GM23338 (cell line): ENCODE data around the gene CTNND2. TPM values are rescaled to one million over a fixed set of nuclear protein-coding genes. Genes with fewer than 3 reads are reported as not detected.

Experiments used
- ATAC-seq: fragments of 200-7000 bp; cut with Tn5 transposase; 3 replicates; pipeline ENCODE4 v1.9.1; 2020
- DNase-seq: peaks from one replicate; pipeline ENCODE4 v3.0.0-alpha.2; 2015; ENCODE audit warnings: low spot score
- H2AFZ ChIP-seq: fragments of 200-600 bp; sonication (generic); 2 replicates; pipeline ENCODE4 v1.8.0; 2016; ENCODE audit warnings: antibody characterized with exemption, mild to moderate bottlenecking, moderate library complexity
- H3F3A ChIP-seq: fragments of 200-600 bp; sonication (generic); replicated peaks from 2 replicates; pipeline ENCODE4 v1.8.0; 2017; ENCODE audit warnings: antibody characterized with exemption, mixed run types, low read depth
- H3K27ac ChIP-seq: fragments of 200-600 bp; sonication (generic); 2 replicates; pipeline ENCODE4 v1.6.1; 2016; ENCODE audit warnings: low read depth
- H3K27me3 ChIP-seq: fragments of 200-600 bp; sonication (generic); 2 replicates; pipeline ENCODE4 v1.8.0; 2016; ENCODE audit warnings: mild to moderate bottlenecking, mixed run types, moderate library complexity; ENCODE audit not compliant: insufficient read depth
- H3K36me3 ChIP-seq: fragments of 200-600 bp; sonication (generic); 2 replicates; pipeline ENCODE4 v1.8.0; 2016; ENCODE audit warnings: mild to moderate bottlenecking; ENCODE audit not compliant: insufficient read depth
- H3K4me1 ChIP-seq: fragments of 200-600 bp; sonication (generic); 2 replicates; pipeline ENCODE4 v1.8.0; 2016; ENCODE audit warnings: mild to moderate bottlenecking, moderate library complexity; ENCODE audit not compliant: insufficient read depth
- H3K4me2 ChIP-seq: fragments of 200-600 bp; sonication (generic); 2 replicates; pipeline ENCODE4 v1.7.1; 2017; ENCODE audit warnings: mixed run types
- H3K4me3 ChIP-seq: fragments of 200-600 bp; sonication (generic); 2 replicates; pipeline ENCODE4 v1.6.1; 2016; ENCODE audit warnings: mixed run types
- H3K79me2 ChIP-seq: fragments of 200-600 bp; sonication (generic); replicated peaks from 2 replicates; pipeline ENCODE4 v1.8.0; 2017; ENCODE audit warnings: mild to moderate bottlenecking; ENCODE audit not compliant: insufficient read depth
- H3K9me2 ChIP-seq: fragments of 200-600 bp; sonication (generic); 2 replicates; pipeline ENCODE4 v1.8.0; 2017; ENCODE audit not compliant: insufficient read depth
- H4K20me1 ChIP-seq: fragments of 200-600 bp; sonication (generic); replicated peaks from 2 replicates; pipeline ENCODE4 v1.8.0; 2017; ENCODE audit warnings: mild to moderate bottlenecking; ENCODE audit not compliant: insufficient read depth
- H3K27ac Mint-ChIP-seq: 2 replicates; pipeline ENCODE4 v1.8.0; 2020; ENCODE audit warnings: inconsistent platforms, mild to moderate bottlenecking, moderate library complexity, mixed read lengths
- H3K27me3 Mint-ChIP-seq: 3 replicates; pipeline ENCODE4 v1.8.0; 2022; ENCODE audit warnings: low read depth, mild to moderate bottlenecking, moderate library complexity, mixed read lengths, inconsistent platforms; ENCODE audit not compliant: insufficient read depth, poor library complexity
- H3K36me3 Mint-ChIP-seq: 3 replicates; pipeline ENCODE4 v1.8.0; 2021; ENCODE audit warnings: low read depth, mild to moderate bottlenecking, inconsistent platforms, moderate library complexity, mixed read lengths
- H3K4me1 Mint-ChIP-seq: 3 replicates; pipeline ENCODE4 v1.8.0; 2020; ENCODE audit warnings: mild to moderate bottlenecking, inconsistent platforms, mixed read lengths
- H3K4me3 Mint-ChIP-seq: 3 replicates; pipeline ENCODE4 v1.8.0; 2021; ENCODE audit warnings: moderate library complexity, mild to moderate bottlenecking, inconsistent platforms, mixed read lengths
- H3K9me3 Mint-ChIP-seq: 3 replicates; pipeline ENCODE4 v1.8.0; 2020; ENCODE audit warnings: moderate library complexity, mild to moderate bottlenecking, inconsistent platforms, mixed read lengths
- CTCF ChIP-seq, 2 experiments: fragments of 200-600 bp in 1 of 2; sonication (generic) in 1 of 2; conservative IDR thresholded peaks; 2 replicates each; pipeline versions ENCODE4 v1.5.1 to v1.6.1; 2016 to 2017; ENCODE audit warnings: antibody characterized with exemption in 2 of 2, low read depth in 2 of 2, mild to moderate bottlenecking in 2 of 2, moderate library complexity in 1 of 2
- ETS1 ChIP-seq: IDR thresholded peaks from 2 replicates; pipeline ENCODE4 v1.6.1; 2016; ENCODE audit warnings: antibody characterized with exemption
- EZH2phosphoT487 ChIP-seq: fragments of 200-600 bp; sonication (generic); IDR thresholded peaks from one replicate; pipeline ENCODE4 v1.8.1; 2018; ENCODE audit warnings: antibody characterized with exemption; ENCODE audit not compliant: unreplicated experiment
- STAT1 ChIP-seq: IDR thresholded peaks from one replicate; pipeline ENCODE4 v1.6.1; 2016; ENCODE audit warnings: antibody characterized with exemption; ENCODE audit not compliant: unreplicated experiment
- polyA plus RNA-seq: library from polyadenylated mRNA; unstranded; fragments of >200 nt; fragmentation: Nextera tagmentation; extraction: Ambion mirVana; gene quantifications from 2 replicates; pipeline ENCODE4 v1.2.1, GENCODE V29; 2016
- total RNA-seq: library from RNA; depleted of rRNA; stranded (reverse); fragments of >200 nt; shearing (Covaris generic); gene quantifications from 2 replicates; pipeline ENCODE4 v1.2.3, GENCODE V29; 2014

The CTNND2 gene
- total and polyA plus RNA-seq, 2 experiments from 2014 or later: 5.1 to 7.0 TPM

DNA sequence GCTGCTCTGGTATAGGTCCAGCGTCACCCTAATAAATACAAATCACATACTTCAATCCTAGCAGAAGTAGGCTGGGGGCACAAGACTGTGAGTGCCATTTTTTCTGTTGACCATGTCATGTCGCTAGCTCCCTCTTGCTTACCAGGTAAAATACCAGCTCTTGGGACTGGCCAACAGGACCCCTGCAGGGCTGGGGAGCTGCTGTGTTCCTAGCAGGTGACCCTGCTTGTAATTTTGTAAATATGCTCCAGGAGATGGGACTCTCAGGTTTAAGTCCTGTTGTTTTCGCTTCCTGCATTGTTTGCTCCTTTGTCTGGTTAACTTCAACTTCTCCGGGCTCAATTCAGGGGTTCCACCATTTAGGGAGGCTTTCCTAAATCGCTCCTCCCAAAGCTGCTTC lies 856.6 kb downstream of the CTNND2 start (continued):
- TF ChIP-seq CTCF (conservative IDR thresholded peaks at IDR 0.05; ENCODE audit: low read depth in 2 of 2): no peak
- no peak for TF ChIP-seq ETS1

DNA sequence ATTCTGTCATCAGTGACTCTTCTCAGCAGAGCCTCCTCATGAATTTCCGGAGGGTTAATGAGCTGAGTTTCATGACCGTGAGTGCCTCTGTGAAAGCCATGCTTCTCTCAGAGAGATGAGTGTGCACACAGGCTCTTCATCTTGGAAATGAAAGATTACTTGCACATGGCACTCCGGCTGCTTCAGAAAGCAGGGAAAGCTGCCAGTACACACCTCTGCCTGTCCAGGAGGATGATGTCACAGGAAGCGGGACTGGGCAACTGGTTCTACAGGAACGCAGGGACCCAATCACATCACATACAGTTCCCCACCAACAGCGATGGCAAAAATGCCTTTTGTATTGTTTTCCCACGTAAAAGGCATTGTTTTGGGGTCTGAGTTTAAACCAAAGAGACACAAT lies 857.2 kb downstream of the CTNND2 start:
- Histone ChIP-seq H4K20me1 (no peaks in the 10 kb centered on the region), H3K27me3 (no peaks in the 10 kb centered on the region), H3F3A (no peaks in the 10 kb centered on the region), H2AFZ (0 out of 2 replicates have a peak overlapping the region, but pooled peaks have one; percentile 32), H3K4me1 (no peaks in the 10 kb centered on the region), H3K9me2 (no peaks in the 10 kb centered on the region), H3K4me3 (no peak overlapping the region), H3K36me3 (no peaks in the 10 kb centered on the region), H3K27ac (no peak overlapping the region), H3K79me2 (no peaks in the 10 kb centered on the region), H3K4me2 (no peak overlapping the region)
- DNase-seq: no peak
- no peak for TF ChIP-seq STAT1
- Mint-ChIP-seq H3K27ac (no peak overlapping the region), H3K4me3 (no peak overlapping the region), H3K27me3 (peaks cover 2% of the 10 kb centered on the region), H3K36me3 (no peaks in the 10 kb centered on the region), H3K4me1 (peaks cover 4% of the 10 kb centered on the region; the same call in 2 of the 3 replicates), H3K9me3 (no peaks in the 10 kb centered on the region)
- ATAC-seq: no peak

- Histone ChIP-seq H3F3A (no peaks in the 10 kb centered on the region), H3K79me2 (no peaks in the 10 kb centered on the region), H3K36me3 (no peaks in the 10 kb centered on the region), H2AFZ (no peak overlapping the region), H3K4me1 (no peaks in the 10 kb centered on the region), H3K27ac (no peak overlapping the region), H3K27me3 (no peaks in the 10 kb centered on the region), H4K20me1 (no peaks in the 10 kb centered on the region), H3K4me3 (no peak overlapping the region), H3K4me2 (no peak overlapping the region), H3K9me2 (no peaks in the 10 kb centered on the region)
- H3K36me3 Mint-ChIP-seq: no peaks in the 10 kb centered on the region
- H3K4me3 Mint-ChIP-seq: no peak overlapping the region
- no peaks in the 10 kb centered on the region for H3K9me3 Mint-ChIP-seq
- H3K4me1 Mint-ChIP-seq: peaks cover 4% of the 10 kb centered on the region; the same call in 2 of the 3 replicates
- TF ChIP-seq EZH2phosphoT487 (no peak), CTCF (conservative IDR thresholded peaks at IDR 0.05; ENCODE audit: low read depth in 2 of 2) (peak; percentile 12 to 78; a peak in 2 of 4 replicates)
- ATAC-seq: peak; percentile 83
- peaks cover 2% of the 10 kb centered on the region for H3K27me3 Mint-ChIP-seq
- peak; percentile 43 for DNase-seq
- no peak overlapping the region for H3K27ac Mint-ChIP-seq
Measured at GRCh38 chr5:11046160-11046559, 858.1 kb downstream of the CTNND2 start.
